GM18868 (cell line): Measurements from ENCODE around the gene SKP1.
"Not testable (repeated sequence)": the region's sequence is repeated elsewhere in the genome, so short reads cannot be mapped to it uniquely, and the experiment has no call there.

ENCODE experiments used
- ATAC-seq: cut with Tn5 transposase; IDR thresholded peaks from one replicate; pipeline ENCODE4 v1.9.1; 2021; ENCODE audit warnings: mild to moderate bottlenecking, moderate library complexity; ENCODE audit not compliant: unreplicated experiment

SKP1 gene

DNA sequence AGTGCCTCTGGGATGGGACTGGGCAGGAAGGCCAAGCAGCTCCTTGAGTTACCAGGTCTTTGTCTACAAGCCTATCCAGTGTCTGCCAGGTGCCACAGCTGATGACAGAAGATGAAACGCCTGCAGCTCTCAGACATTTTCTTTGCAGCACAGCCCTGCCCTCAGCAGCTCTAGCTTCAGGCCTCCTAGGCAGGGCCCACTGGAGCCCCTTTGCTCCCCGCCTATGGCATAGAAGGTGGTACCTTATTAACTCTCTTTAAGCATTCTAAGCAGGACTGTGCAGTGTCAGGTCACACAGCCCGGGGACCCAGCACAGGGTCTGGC is 1.3 kb upstream of the SKP1 start:
- no peak for ATAC-seq

DNA sequence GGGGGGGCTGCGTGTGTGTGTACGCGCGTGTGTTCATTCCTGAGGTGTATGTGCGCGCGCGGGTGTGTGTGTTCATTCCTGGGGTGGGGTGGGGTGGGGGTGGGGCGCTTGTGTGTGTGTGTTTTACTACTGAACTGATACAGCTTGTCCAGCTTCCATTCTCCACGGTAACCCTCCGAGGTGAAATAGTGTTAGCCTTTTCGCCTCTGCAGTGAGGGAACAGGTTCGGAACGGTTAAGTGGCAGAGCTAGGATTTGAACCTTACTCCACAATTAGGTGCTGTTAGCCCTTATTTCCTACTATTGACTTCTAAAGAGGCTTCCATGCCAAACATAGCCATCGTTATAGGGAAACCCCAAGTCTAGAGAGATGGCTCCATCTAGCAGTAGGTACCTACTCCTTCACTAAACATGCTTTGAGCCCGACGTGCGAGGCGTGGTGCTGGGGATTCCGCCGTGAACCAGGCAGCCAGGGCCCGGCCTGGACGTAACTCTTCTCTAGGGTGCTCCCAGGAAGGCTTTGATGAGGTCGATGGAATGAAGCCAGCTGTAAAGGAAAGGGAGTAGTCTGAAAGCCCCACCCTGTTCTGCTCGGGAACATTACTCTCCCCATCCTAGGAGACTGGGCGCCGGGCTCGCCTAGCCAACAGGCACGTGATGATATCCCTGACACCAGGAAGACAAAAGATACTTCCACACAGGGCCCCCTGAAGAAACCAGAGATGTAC is 782 bp upstream of the SKP1 start:
- ATAC-seq = no peak

DNA sequence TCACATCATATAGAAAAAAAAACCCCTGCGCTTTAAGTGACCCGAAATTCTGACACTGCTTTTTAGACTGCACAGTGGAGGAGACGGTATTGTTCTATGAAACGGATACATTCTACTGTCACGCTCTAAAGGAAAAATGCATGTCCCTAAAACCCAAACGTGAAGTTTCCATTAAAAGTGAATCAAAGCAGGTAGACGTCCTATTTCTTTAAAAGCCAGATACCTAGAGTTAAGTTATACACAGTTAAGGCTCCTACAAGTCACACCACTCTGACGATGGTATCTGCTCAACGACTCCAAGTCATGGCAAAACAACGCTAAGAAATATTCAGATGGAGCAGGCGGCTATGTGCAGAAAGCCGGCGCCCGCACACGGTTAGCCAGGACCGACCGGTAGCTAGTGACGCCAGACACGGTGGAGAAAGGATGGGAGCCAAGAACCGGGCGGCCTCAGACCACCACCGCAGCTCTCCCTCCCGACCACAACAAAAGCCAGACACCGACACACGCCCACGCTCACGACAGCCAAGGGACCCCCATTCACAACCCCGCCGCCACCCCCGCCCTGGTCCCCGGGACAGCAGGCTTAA is 734 bp downstream of the SKP1 start:
- ATAC-seq = peak; percentile 17

DNA sequence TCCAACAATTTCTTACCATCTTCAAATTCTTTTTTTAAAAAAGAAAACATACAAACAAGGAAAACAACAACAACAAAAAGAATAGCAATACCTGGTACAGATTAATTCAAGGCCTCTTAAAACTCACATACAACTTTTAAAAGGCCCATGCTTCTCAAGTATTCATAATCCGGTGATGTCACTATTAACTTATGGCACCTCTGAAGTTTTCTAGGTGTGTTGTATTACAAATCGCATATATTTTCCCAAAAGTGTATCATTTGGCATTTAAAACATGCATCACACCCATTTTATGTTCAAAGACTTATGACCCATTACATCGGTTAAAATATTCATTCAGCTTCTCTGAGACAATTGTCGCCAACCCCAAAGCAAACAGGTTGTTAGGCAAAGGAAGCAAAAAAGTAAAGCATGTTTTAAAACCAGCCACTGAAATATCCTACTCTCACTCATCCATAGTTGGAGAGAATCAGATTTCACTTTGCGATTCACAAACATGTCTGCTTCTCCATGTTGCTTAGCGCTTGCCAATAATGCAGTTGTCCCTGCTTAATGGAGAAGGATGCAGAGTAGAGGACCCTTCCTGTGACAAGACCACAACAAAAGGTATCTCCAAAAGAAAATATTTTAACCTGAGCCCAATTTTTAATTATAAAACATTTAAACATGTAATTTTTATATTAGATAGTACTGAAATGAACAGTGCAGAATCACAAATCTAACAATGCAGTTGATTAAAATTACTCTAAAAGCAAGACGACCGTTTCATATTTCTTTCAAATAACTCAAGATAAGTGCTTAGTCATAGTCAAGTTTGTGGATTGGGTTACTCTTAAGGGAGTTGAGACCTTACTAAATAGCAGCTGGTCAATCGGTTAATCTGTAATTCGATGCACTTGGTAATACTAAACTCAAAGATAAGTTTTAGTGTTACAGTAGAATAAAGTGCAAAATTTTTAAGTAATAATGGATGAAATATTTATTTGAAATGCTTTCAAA is 1.6 kb downstream of the SKP1 start:
- ATAC-seq = no peak

DNA sequence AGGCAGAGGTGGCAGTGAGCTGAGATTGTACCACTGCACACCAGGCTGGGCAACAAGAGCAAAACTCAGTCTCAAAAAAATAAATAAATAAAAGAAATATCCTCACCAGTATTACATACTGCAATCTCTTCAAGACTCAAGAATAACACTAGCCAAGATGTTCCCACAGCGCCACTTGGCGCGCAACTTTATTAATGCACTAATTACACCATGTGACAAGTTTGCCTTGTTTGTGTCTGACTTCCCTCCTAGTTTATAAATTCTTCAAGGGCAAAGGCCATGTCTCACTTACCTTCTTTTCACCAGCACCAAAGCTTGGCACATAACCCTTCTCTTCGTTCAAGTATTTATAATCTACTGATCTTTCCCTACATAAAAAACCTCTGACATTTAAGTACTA is 4.8 kb downstream of the SKP1 start:
- no peak for ATAC-seq

DNA sequence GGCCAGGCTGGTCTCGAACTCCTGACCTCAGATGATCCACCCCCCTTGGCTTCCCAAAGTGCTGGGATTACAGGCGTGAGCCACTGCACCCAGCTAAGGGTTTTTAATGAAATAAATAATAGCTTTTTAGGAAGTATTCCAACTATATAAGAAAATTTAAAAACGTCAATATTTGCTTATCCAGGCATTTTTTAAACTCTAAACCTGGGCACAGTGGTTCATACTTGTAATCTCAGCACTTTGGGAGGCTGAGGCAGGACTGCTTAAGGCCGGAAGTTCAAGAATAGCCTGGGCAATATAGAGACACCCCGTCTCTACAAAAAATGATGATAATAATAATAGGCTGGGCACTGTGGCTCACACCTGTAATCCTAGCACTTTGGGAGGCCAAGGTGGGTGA is 14.2 kb downstream of the SKP1 start:
- ATAC-seq = no peak

DNA sequence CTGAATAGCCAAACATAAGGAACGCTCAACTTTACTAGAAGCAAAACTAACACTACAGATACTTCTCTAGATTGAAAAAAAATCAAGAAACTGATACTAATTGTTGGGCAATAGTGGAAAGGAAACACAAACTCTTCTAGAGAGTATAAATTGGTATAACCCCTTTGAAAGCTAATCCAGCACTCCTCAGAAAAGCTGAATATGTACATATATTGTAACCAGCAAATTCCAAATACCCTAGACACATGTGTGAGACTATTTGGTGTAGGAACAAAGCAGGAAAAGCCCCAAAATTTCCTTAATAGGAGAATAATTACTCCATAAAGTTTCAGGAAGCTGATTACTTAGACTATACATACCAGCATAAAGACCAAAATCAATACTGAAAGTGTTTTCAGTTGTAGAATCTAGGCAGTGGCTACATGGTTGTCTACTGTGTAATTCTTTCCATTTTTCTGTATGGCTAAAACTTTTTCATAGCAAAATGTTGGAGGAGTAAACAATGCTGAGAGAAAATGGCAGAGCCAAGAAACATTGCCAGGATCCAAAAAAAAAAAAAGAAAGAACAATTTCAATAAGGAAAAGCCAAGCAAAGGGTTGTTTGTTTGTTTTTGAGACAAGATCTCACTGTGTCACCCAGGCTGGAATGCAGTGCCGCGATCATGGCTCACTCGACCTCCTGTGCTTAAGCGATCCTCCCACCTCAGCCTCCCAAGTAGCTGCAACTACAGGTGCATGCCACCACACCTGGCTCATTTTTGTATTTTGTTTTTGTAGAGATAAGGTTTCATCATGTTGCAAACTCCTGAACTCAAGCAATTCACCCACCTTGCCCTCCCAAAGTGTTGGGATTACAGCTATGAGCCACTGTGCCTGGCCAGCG is 15.0 kb downstream of the SKP1 start:
- ATAC-seq = no peak

DNA sequence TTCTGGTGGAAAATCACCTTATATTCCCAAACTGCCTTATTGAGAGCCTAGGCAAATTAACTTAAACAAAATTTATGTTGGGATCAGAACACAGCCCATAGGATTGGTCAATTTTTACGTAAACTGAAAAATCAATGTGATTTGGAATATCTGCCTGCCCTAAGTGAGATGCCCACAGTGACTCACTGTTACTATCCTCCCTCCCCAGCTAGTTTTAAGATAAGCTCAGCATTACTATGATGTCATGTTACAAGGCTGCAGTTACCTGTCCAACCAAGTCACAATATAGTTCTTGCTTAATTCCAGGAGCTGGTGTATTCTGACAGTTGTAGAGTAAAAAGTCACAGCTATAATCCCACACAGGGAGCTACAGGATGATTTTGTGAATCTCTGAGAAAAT is 23.1 kb downstream of the SKP1 start:
- ATAC-seq = no peak

DNA sequence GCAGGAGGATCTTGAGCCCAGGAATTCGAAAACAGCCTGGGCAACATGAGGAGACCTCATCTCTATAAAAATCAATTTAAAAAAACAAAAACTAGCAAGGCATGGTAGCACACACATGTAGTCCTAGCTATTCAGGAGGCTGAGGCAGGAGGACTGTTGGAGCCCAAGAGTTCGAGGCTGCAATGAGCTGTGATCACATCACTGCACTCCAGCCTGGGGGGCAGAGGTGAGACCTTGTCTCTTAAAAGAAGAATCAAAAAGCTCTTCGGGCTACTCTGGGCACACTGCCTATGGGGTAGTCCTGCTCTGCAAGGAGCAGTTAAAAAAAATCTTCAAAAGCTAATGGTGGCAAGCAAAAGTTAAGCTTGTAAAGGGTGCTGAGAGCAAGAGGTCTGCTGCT is 23.5 kb downstream of the SKP1 start:
- no peak for ATAC-seq

DNA sequence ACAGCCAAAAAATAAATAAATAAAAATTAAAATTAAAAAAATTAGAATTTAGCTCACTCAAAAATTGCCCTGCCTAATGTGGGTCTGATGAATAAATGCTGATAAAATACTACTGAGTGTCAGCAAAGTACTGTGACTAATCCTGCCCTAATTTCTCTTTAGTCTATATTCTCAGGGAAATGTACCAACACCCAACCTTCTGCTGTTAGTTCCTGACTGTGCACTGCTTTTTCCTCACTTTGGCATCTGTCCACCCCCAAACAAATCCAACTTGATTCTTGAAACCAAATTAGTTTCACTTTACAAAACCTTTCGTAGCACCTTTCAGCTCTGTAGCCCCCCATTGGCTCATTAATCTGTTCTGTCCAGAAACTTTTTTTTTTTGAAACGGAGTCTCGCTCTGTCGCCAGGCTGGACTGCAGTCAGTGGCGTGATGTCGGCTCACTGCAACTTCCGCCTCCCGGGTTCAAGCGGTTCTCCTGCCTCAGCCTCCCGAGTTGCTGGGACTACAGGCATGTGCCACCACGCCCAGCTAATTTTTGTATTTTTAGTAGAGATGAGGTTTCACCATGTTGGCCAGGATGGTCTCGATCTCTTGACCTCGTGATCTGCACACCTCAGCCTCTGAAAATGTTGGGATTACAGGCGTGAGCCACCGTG is 24.4 kb downstream of the SKP1 start:
- ATAC-seq = not testable (repeated sequence)

DNA sequence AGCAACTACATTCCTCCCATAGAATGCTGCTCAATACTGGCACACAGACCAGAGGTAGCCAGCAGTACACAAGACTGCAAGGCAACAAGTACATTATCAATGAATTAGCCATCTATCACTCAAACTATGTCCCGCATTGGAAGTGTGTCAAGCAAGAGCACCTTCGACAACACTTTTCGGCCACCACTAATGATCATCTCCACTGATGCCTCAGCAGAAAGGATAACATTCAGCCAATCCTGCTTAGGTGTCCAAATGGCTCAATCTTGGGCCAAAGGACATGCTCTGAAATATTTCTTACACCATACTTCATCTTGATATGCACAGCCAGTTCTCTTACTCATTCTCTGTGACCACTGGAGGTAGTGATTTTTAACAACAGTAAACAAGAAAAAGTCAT is 25.0 kb downstream of the SKP1 start:
- ATAC-seq = no peak

DNA sequence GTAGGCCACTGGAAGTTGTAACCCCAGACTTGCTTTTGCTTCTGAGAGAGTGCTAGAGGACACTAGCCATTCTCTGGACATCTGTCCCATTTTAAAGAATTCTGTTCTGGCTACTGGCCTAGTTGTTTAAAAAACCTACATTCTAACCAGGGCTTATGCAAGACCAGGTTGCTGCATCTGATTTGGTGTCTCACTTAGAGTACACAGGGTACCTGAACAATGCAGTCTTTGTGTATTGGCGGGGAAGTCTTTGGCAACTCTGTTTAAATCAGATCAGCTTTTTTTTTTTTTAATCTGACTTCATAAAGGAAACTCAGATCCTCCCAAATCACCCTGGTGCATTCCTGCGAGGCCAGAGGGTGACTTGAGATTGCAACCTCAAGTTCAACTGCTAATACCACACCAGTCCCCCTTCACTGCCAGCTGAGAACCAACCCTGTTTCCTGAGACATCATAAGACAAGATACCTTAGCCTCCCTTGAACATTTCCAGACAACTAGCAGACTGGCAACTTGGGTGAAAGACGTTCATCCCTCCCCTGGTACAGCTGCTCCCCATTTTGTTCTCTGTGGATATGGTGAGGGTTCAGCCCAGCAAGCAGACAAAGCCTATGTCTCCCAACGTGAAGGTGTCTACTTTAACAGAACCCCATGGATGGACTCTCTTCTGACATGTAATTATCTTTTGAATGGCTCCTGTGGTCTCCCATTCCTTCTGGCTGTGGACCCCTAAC is 27.0 kb downstream of the SKP1 start:
- ATAC-seq = no peak

DNA sequence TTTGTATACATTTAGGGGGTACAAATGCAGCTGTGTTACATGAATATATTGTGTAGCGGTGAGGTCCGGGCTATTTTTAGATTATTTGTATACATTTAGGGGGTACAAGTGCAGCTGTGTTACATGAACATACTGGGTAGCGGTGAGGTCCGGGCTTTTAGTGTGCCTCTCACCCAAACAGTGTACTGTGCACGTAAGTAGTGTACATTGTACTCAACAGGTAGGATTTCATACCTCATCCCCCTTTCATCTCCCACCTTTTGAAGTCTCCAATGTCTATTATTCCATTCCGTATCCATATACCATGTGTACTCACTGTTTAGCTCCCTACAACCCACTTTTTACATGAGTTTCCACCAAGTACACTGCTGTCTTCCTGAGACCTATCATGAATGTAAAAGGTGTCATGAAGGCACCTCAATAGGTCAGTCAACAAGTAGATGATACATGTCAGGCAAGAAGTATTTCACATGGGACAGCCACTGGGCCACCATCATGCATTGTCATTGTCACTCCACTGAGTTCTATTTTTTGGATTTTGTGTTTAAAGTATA is 27.7 kb downstream of the SKP1 start:
- no peak for ATAC-seq

DNA sequence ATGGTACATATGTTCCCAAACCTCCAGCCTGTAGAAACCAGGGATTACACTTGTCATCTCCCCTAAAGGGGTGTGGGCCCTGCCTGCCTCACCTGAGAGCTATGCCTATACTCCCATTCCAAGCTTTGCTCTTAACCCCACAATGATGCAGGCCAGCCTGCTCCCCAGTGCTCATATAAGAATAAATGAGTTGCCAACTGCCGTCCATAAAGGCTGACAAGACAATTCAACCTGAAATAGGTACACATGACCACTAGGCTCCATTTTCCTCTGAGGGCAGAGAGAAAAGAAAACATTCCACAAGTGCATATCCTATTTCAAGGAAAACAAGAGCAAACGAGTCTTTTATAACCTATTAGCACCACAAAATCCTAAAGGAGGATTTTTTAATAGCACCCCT is 28.4 kb downstream of the SKP1 start:
- no peak for ATAC-seq

DNA sequence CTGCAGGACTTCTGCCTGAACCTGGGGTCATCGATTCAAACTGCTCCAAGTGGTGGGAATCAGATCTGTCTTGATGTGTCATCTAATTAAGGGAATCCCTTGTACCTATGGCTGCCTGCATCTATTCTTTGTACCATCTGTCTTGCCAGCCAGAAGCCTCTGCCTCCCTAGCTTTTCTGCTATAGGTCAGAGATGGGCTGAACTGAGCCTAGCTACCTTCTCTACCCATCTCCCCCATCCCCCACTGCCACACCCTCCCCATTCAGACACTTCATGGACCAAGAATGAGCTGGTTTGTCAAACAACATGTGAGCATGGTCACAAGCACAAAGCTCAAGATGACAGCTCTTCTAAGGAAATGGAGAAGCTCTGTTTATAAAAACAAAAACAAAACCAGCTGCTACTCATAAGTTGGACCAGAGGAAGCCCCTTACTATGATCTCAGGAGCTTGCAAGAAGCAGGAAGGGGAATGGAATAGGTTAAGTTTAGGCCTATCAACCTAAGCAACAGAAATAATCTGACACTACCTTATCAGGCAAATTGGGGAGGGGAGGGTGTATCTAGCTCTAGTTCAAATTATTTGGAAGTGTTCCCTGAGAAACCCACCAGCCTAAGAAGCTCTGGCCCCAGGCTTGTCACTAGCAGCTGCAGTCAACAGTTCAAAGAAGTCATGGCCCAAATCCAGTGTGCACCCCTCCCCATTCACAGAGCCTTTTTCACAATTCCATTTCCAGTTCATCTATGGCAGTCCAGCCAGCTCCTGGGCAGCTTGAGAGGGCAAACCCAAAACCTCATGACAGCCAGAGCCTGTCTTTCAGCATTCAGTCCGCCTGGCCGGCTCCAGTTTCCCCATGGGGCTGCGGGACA is 29.9 kb downstream of the SKP1 start:
- no peak for ATAC-seq

DNA sequence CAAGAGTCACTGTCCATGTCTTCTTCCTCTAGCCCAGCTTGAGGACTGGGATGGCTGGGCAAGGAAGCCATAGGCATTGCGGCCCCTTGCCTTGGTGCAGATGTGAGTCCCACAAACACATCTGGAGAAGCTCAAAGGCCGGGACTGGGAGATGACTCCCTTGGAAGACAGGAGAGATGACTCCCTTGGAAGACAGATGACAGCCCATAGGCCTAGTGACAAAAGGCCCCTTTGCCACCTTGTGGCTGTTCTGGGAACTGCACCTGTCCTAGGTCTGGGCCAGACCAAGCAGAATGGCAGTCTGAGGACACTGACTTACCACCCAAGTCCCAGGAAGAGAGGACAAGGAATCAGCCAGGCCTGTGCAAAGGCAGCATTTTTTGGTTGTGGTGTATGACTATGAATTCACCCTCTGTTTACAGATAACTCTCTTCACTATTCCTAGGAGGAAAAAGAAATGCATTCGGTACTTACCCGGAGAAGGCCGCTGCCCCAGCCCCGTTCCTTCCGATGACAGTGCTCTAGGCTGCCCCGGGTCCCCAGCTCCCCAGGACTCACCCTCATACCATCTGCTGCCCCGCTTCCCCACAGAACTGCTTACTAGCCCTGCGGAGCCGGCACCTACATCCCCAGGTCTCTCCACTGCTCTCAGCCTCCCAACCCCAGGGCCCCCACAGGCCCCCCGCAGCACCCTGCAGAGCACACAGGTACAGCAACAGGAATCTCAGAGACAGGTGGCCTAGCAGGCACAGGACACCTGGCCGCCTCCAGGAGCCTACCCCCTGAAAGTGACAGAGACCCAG is 30.8 kb downstream of the SKP1 start:
- peak; percentile 59 for ATAC-seq

DNA sequence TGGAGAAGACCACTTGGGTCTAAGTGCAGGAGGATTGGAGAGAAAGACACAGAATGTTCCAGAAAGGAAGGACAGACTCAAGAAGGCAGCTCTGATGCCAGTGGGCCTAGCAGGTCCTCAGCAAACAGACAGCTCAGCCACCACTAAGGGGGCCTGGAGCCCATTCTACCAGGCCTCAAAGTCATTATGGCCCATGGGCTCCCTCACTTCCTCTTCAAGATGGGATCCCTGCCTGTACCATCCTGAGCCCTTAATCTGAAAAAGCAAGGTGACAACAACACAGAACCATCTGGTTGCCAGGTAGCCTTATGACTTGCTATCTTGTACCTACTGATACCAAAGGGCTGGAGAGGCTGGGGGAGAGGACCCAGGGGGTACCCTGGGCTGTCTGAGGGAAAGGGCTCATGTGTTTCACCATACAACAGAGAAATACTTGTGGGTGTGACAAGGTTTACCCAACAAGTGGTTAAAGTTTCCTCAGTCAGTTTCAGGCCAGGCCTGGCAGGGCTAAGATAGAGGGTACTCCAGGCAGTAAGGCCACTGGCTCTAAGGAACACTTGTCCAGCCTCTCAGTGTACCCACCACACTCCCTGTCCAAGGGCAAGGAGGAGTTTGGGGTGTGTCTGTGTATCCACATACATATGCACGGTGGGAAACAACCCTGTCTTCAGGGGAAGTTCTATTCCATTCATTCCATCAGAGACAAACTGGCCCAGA is 31.6 kb downstream of the SKP1 start:
- no peak for ATAC-seq
